MV-4-11 (cell line): ENCODE data around the gene TRIM45.
A peak's percentile ranks its signal among the peaks of the same experiment; 100 is the strongest.
"Not testable (repeated sequence)": the region's sequence is repeated elsewhere in the genome, so short reads cannot be mapped to it uniquely, and the experiment has no call there.

Experiments
- DNase-seq: peaks from one replicate; lab custom pipeline; 2025; lab: John Stamatoyannopoulos, UW

TRIM45 gene

GRCh38 chr1:117121589-117122329 is at the start of gene TRIM45:
TRIM45 (minus strand) TSS chr1:117121749; CDS start chr1:117121201, 548 bp downstream.
- peak; percentile 93 for DNase-seq

- DNase-seq, result no peak
Measured at GRCh38 chr1:117169871-117170596, 48.5 kb upstream of the TRIM45 start.

GRCh38 chr1:117167402-117167801 is 45.9 kb upstream of the TRIM45 start:
- peak; percentile 2 for DNase-seq

GRCh38 chr1:117166076-117166475 is 44.5 kb upstream of the TRIM45 start:
- no peak for DNase-seq

GRCh38 chr1:117164209-117164608 is 42.7 kb upstream of the TRIM45 start:
- no peak for DNase-seq

GRCh38 chr1:117162816-117163215 is 41.3 kb upstream of the TRIM45 start:
- DNase-seq, result no peak

GRCh38 chr1:117161887-117162286 is 40.3 kb upstream of the TRIM45 start:
- no peak for DNase-seq

GRCh38 chr1:117151305-117151704 is 29.8 kb upstream of the TRIM45 start:
- DNase-seq, result not testable (repeated sequence)

GRCh38 chr1:117150316-117150715 is 28.8 kb upstream of the TRIM45 start:
- DNase-seq, result peak; percentile 31

- DNase-seq, result no peak
Measured at GRCh38 chr1:117147856-117148588, 26.5 kb upstream of the TRIM45 start.

- no peak for DNase-seq
Measured at GRCh38 chr1:117147341-117147831, 25.8 kb upstream of the TRIM45 start.

- DNase-seq, result no peak
Measured at GRCh38 chr1:117146575-117147340, 25.2 kb upstream of the TRIM45 start.

GRCh38 chr1:117146072-117146471 is 24.5 kb upstream of the TRIM45 start:
- no peak for DNase-seq

GRCh38 chr1:117143871-117144270 is 22.3 kb upstream of the TRIM45 start:
- no peak for DNase-seq

GRCh38 chr1:117143172-117143571 is 21.6 kb upstream of the TRIM45 start:
- DNase-seq, result no peak

- DNase-seq, result no peak
Measured at GRCh38 chr1:117142200-117142599, 20.7 kb upstream of the TRIM45 start.

- no peak for DNase-seq
Measured at GRCh38 chr1:117138561-117138960, 17.0 kb upstream of the TRIM45 start.

GRCh38 chr1:117138106-117138505 is 16.6 kb upstream of the TRIM45 start:
- no peak for DNase-seq

- DNase-seq, result no peak
Measured at GRCh38 chr1:117137281-117137855, 15.8 kb upstream of the TRIM45 start.

- no peak for DNase-seq
Measured at GRCh38 chr1:117136749-117137148, 15.2 kb upstream of the TRIM45 start.

- DNase-seq, result no peak
Measured at GRCh38 chr1:117135329-117135728, 13.8 kb upstream of the TRIM45 start.
